ENCODE measurements around the gene TFDP2. TPM values are rescaled to one million over a fixed set of nuclear protein-coding genes. Genes with fewer than 3 reads are reported as not detected.

TFDP2 gene
- total and polyA plus RNA-seq, 2 experiments from 2014 or later = 150 to 410 TPM

DNA sequence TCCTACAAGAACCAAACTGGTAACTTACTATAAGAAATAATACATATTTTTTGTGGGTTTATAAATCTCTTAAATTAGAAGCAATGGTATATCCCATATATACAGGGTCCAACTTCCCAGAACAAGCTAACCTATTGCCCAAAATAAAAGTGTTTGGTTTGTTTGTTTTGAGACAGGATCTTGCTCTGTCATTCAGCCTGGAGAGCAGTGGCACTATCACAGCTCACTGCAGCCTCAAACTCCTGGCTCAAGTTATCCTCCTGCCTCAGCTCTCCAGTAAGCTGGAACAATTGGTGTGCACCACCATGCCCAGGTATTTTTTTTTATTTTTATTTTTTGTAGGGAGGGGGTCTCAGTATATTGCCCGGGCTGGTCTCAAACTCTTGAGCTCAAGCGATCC is 135.4 kb downstream of the TFDP2 start:
- no peaks in the 10 kb centered on the region for H3K27me3 ChIP-seq (ENCODE audit: insufficient read depth)
- H3K4me3 ChIP-seq = no peak overlapping the region
- no peak overlapping the region for H3K27ac ChIP-seq (ENCODE audit: low read depth)
- Mint-ChIP-seq H3K36me3 (ENCODE audit: low read depth) (peaks cover 14% of the 10 kb centered on the region; the same call in 2 of the 3 replicates), H3K27ac (no peak overlapping the region), H3K4me1 (peaks cover under 1% of the 10 kb centered on the region; the same call in 1 of the 3 replicates), H3K27me3 (ENCODE audit: insufficient read depth, low read depth, poor library complexity) (peaks cover 3% of the 10 kb centered on the region), H3K9me3 (no peaks in the 10 kb centered on the region), H3K4me3 (no peak overlapping the region)
- no peaks in the 10 kb centered on the region for H3F3A ChIP-seq (replicated peaks; ENCODE audit: low read depth)
- H3K4me2 ChIP-seq = no peak overlapping the region
- DNase-seq (ENCODE audit: low spot score) = no peak
- no peaks in the 10 kb centered on the region for H3K4me1 ChIP-seq (ENCODE audit: insufficient read depth)
- ATAC-seq = no peak
- peaks cover 92% of the 10 kb centered on the region for H3K79me2 ChIP-seq (replicated peaks; ENCODE audit: insufficient read depth)
- H3K9me2 ChIP-seq (ENCODE audit: insufficient read depth) = peaks cover 3% of the 10 kb centered on the region; the same call in 1 of the 2 replicates
- no peaks in the 10 kb centered on the region for H3K36me3 ChIP-seq (ENCODE audit: insufficient read depth)
- TF ChIP-seq ETS1 (IDR thresholded peaks at IDR 0.05) = no peak
- no peak for TF ChIP-seq REST (IDR thresholded peaks at IDR 0.05; ENCODE audit: unreplicated experiment)
- TF ChIP-seq ZNF114 (CRISPR knock-in tag; IDR thresholded peaks at IDR 0.05) = no peak
- no peak overlapping the region for H2AFZ ChIP-seq
- H4K20me1 ChIP-seq (replicated peaks; ENCODE audit: insufficient read depth) = peaks cover 32% of the 10 kb centered on the region

- Histone ChIP-seq H3K9me2 (ENCODE audit: insufficient read depth) (peaks cover 3% of the 10 kb centered on the region; the same call in 1 of the 2 replicates), H3K4me3 (no peak overlapping the region), H4K20me1 (replicated peaks; ENCODE audit: insufficient read depth) (peaks cover 33% of the 10 kb centered on the region), H2AFZ (no peak overlapping the region), H3K36me3 (ENCODE audit: insufficient read depth) (no peaks in the 10 kb centered on the region), H3K27me3 (ENCODE audit: insufficient read depth) (no peaks in the 10 kb centered on the region), H3K79me2 (replicated peaks; ENCODE audit: insufficient read depth) (peaks cover 92% of the 10 kb centered on the region), H3K4me1 (ENCODE audit: insufficient read depth) (no peaks in the 10 kb centered on the region), H3F3A (replicated peaks; ENCODE audit: low read depth) (no peaks in the 10 kb centered on the region), H3K27ac (ENCODE audit: low read depth) (no peak overlapping the region; the same call in 1 of the 2 replicates), H3K4me2 (no peak overlapping the region)
- DNase-seq (ENCODE audit: low spot score) = no peak
- peaks cover 3% of the 10 kb centered on the region for H3K27me3 Mint-ChIP-seq (ENCODE audit: insufficient read depth, low read depth, poor library complexity)
- peaks cover 14% of the 10 kb centered on the region; the same call in 2 of the 3 replicates for H3K36me3 Mint-ChIP-seq (ENCODE audit: low read depth)
- no peak overlapping the region for H3K27ac Mint-ChIP-seq
- no peak for ATAC-seq
- H3K4me1 Mint-ChIP-seq = peaks cover 2% of the 10 kb centered on the region; the same call in 2 of the 3 replicates
- H3K4me3 Mint-ChIP-seq = no peak overlapping the region
- H3K9me3 Mint-ChIP-seq = no peaks in the 10 kb centered on the region
- TF ChIP-seq CTCF (conservative IDR thresholded peaks at IDR 0.05; ENCODE audit: low read depth in 2 of 2) (no peak), CREB1 (CRISPR knock-in tag; IDR thresholded peaks at IDR 0.05; ENCODE audit: low read depth) (no peak), ETS1 (IDR thresholded peaks at IDR 0.05) (no peak), JUNB (IDR thresholded peaks at IDR 0.05; ENCODE audit: unreplicated experiment) (no peak), POLR2AphosphoS5 (IDR thresholded peaks at IDR 0.05; ENCODE audit: low read depth) (no peak), ZNF114 (CRISPR knock-in tag; IDR thresholded peaks at IDR 0.05) (no peak), STAT1 (IDR thresholded peaks at IDR 0.05; ENCODE audit: unreplicated experiment) (no peak), EZH2 (IDR thresholded peaks at IDR 0.05; ENCODE audit: low read depth, unreplicated experiment) (no peak), ZNF331 (CRISPR knock-in tag; IDR thresholded peaks at IDR 0.05; ENCODE audit: low read depth) (no peak), NANOG (IDR thresholded peaks at IDR 0.05; ENCODE audit: borderline replicate concordance) (no peak)
Measured at GRCh38 chr3:142013326-142013980, 135.9 kb downstream of the TFDP2 start.

Measured in GM23338 (cell line).